Measurements from ENCODE around the gene UROC1. TPM values are rescaled to one million over a fixed set of nuclear protein-coding genes. Genes with fewer than 3 reads are reported as not detected.

UROC1 gene
- total and polyA plus RNA-seq, 9 of the 15 experiments (the other 6 are each of a cell fraction or from before 2014, with no cell fraction given): not detected

DNA sequence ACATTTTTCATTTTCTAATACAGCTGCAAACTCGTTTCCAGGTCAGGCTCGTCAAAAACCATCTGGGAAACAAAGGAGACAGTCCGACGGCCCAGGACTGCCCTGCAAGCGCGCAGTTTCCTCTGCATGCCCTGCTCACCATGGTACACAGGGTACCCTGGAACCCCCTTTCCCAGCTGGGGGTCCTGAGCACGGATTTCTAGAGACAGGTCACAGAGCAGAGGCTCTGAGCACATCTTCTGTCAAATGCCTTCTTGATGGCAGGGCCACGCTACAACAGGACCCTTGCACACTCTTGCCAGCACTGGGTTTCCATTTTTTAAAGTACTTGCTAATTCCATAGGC lies 50.0 kb downstream of the UROC1 start (continued):
- TF ChIP-seq DIDO1 (tag; IDR thresholded peaks at IDR 0.05; ENCODE audit: low read depth) (no peak), ZKSCAN8 (CRISPR knock-in tag; IDR thresholded peaks at IDR 0.05) (no peak), FOXK1 (CRISPR knock-in tag; IDR thresholded peaks at IDR 0.05; ENCODE audit: borderline replicate concordance) (no peak), MCM3 (IDR thresholded peaks at IDR 0.05) (no peak), L3MBTL2 (IDR thresholded peaks at IDR 0.05) (no peak), KDM2B (CRISPR knock-in tag; IDR thresholded peaks at IDR 0.05) (no peak), NFIC (IDR thresholded peaks at IDR 0.05) (no peak)
- TF ChIP-seq, protein P1, sequence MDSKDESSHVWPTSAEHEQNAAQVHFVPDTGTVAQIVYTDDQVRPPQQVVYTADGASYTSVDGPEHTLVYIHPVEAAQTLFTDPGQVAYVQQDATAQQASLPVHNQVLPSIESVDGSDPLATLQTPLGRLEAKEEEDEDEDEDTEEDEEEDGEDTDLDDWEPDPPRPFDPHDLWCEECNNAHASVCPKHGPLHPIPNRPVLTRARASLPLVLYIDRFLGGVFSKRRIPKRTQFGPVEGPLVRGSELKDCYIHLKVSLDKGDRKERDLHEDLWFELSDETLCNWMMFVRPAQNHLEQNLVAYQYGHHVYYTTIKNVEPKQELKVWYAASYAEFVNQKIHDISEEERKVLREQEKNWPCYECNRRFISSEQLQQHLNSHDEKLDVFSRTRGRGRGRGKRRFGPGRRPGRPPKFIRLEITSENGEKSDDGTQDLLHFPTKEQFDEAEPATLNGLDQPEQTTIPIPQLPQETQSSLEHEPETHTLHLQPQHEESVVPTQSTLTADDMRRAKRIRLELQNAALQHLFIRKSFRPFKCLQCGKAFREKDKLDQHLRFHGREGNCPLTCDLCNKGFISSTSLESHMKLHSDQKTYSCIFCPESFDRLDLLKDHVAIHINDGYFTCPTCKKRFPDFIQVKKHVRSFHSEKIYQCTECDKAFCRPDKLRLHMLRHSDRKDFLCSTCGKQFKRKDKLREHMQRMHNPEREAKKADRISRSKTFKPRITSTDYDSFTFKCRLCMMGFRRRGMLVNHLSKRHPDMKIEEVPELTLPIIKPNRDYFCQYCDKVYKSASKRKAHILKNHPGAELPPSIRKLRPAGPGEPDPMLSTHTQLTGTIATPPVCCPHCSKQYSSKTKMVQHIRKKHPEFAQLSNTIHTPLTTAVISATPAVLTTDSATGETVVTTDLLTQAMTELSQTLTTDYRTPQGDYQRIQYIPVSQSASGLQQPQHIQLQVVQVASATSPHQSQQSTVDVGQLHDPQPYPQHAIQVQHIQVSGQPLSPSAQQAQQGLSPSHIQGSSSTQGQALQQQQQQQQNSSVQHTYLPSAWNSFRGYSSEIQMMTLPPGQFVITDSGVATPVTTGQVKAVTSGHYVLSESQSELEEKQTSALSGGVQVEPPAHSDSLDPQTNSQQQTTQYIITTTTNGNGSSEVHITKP (IDR thresholded peaks at IDR 0.05; ENCODE audit: partially characterized antibody): no peak
- TF ChIP-seq, protein P2, sequence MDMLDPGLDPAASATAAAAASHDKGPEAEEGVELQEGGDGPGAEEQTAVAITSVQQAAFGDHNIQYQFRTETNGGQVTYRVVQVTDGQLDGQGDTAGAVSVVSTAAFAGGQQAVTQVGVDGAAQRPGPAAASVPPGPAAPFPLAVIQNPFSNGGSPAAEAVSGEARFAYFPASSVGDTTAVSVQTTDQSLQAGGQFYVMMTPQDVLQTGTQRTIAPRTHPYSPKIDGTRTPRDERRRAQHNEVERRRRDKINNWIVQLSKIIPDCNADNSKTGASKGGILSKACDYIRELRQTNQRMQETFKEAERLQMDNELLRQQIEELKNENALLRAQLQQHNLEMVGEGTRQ (CRISPR knock-in tag; IDR thresholded peaks at IDR 0.05): no peak
- TF ChIP-seq, protein P3, sequence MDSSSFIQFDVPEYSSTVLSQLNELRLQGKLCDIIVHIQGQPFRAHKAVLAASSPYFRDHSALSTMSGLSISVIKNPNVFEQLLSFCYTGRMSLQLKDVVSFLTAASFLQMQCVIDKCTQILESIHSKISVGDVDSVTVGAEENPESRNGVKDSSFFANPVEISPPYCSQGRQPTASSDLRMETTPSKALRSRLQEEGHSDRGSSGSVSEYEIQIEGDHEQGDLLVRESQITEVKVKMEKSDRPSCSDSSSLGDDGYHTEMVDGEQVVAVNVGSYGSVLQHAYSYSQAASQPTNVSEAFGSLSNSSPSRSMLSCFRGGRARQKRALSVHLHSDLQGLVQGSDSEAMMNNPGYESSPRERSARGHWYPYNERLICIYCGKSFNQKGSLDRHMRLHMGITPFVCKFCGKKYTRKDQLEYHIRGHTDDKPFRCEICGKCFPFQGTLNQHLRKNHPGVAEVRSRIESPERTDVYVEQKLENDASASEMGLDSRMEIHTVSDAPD (CRISPR knock-in tag; IDR thresholded peaks at IDR 0.05): no peak
